ENCODE measurements around the gene NTRK3.

DNA sequence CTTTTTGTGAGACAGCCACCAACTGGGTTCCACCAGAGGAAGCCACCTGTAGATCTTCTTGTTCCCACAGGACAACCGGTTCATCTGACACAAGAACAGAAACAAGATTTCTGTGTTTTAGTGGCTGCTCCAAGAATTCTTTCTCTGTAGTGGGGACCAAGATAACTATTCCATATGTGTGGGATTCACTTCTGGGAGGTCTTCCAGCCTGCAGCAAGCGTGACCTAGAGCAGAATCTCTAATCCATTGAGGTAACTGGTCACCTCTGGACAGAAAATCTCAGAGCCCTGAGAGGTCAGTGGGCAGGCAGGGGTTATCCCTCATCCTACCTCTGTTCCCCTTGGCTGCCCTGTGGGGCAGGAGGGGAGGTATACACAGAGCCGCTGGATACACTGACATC is 311.3 kb downstream of the NTRK3 start:
- TF ChIP-seq MIXL1 (CRISPR knock-in tag; IDR thresholded peaks at IDR 0.05) (no peak), SRF (IDR thresholded peaks at IDR 0.05; ENCODE audit: low read depth, low read length) (no peak), ZNF549 (CRISPR knock-in tag; IDR thresholded peaks at IDR 0.05) (no peak), EED (CRISPR knock-in tag; IDR thresholded peaks at IDR 0.05) (no peak)
